Bronchial epithelial cell (primary cell): ENCODE data around the gene RIT2. TPM values are rescaled to one million over a fixed set of nuclear protein-coding genes. Genes with fewer than 3 reads are reported as not detected.

Experiments used
- DNase-seq: peaks from one replicate; pipeline ENCODE4 v3.0.0-alpha.2; 2010; ENCODE audit warnings: low read depth
- FAIRE-seq: peaks from 2 replicates; lab custom pipeline; 2011; peaks lifted over from hg19 to GRCh38; lab: Jason Lieb, UNC
- H3K27me3 ChIP-seq: 2 replicates; pipeline ENCODE4 v1.5.1; 2011; ENCODE audit warnings: low read length; ENCODE audit not compliant: control insufficient read depth, insufficient read depth
- H3K36me3 ChIP-seq: 2 replicates; pipeline ENCODE4 v1.5.1; 2011; ENCODE audit warnings: low read length; ENCODE audit not compliant: control insufficient read depth, insufficient read depth
- H3K4me3 ChIP-seq: 2 replicates; pipeline ENCODE4 v1.5.1; 2011; ENCODE audit warnings: mild to moderate bottlenecking, low read depth, low read length, control low read depth
- total RNA-seq: library from RNA; depleted of rRNA; stranded (reverse); fragments of >200 nt; gene quantifications from 2 replicates; pipeline ENCODE4 v1.2.1, GENCODE V29; 2014
- TF ChIP-seq, protein P1 (sequence below): IDR thresholded peaks from 2 replicates; pipeline ENCODE4 v1.5.1; 2011; ENCODE audit warnings: mild to moderate bottlenecking, moderate library complexity, low read length, control low read depth, inconsistent platforms; ENCODE audit not compliant: insufficient read depth, severe bottlenecking

The RIT2 gene
- total RNA-seq, 1 donor from 2014 or later, result not detected

DNA sequence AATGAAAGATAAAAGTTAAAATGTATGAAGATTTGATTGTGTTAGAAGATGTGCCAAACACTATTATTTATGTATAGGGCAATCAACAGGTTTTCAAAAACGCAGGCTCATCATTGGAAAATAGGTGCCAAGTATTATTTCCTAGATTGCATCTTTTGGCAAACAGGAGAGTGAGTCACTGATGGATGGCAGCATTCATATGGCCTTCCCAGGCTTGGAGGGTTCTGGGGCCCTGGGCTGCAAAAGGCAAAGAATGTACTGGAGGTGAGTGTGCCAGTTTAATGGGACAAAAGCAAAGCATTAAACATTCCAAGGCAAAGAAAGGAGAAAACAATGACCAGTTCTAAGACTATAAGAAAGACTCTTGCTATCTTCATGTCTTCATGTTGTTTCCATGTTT, 379.4 kb downstream of the RIT2 start:
- DNase-seq (no peak), FAIRE-seq (no peak)
- Histone ChIP-seq H3K4me3 (no peak overlapping the region), H3K27me3 (no peaks in the 10 kb centered on the region), H3K36me3 (no peaks in the 10 kb centered on the region)
- TF ChIP-seq, protein P1, sequence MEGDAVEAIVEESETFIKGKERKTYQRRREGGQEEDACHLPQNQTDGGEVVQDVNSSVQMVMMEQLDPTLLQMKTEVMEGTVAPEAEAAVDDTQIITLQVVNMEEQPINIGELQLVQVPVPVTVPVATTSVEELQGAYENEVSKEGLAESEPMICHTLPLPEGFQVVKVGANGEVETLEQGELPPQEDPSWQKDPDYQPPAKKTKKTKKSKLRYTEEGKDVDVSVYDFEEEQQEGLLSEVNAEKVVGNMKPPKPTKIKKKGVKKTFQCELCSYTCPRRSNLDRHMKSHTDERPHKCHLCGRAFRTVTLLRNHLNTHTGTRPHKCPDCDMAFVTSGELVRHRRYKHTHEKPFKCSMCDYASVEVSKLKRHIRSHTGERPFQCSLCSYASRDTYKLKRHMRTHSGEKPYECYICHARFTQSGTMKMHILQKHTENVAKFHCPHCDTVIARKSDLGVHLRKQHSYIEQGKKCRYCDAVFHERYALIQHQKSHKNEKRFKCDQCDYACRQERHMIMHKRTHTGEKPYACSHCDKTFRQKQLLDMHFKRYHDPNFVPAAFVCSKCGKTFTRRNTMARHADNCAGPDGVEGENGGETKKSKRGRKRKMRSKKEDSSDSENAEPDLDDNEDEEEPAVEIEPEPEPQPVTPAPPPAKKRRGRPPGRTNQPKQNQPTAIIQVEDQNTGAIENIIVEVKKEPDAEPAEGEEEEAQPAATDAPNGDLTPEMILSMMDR, result no peak

DNA sequence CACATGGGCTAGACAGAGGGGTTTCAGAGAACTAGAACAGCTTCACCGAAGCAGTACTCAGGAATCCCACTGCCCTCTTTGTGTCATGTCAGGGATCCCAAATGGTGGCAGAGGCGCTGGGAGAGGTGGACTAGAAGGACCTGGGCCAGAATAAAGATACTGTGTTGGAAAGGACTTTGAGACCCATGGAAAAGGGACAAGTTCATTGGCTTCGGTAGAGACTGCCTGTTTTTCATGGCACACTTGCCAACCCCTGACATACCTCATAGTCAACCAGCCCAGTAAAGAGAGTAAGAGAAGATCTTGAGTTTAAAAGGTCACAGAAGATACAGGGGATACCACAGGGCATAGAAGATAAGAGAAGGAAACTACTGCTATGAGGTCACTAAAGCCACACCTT, 381.0 kb downstream of the RIT2 start:
- DNase-seq (no peak), FAIRE-seq (no peak)
- TF ChIP-seq, protein P1, result no peak
- Histone ChIP-seq H3K36me3 (no peaks in the 10 kb centered on the region), H3K4me3 (no peak overlapping the region), H3K27me3 (no peaks in the 10 kb centered on the region)

DNA sequence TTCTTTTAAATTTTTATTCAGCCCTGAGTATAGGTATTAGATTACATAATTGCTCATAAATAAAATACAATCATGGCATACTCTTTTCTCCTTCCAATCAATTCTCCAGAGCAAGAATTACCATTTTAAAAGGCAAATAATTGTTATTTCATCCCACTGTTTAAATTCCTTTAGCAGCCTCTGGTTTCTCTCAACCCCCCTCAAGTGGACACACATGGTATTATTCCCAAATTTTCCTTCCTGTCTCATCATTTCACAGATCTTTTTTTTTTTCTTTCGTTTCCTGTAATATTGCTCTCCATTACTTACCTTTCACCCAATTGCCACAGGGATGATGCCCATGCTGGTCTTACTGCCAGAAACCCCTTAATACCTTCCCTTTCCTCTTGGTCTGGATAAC, 385.2 kb downstream of the RIT2 start:
- DNase-seq (peak; percentile 7), FAIRE-seq (no peak)
- no peaks in the 10 kb centered on the region for H3K36me3 ChIP-seq
- H3K4me3 ChIP-seq, result no peak overlapping the region
- TF ChIP-seq, protein P1, result no peak
- no peaks in the 10 kb centered on the region for H3K27me3 ChIP-seq

DNA sequence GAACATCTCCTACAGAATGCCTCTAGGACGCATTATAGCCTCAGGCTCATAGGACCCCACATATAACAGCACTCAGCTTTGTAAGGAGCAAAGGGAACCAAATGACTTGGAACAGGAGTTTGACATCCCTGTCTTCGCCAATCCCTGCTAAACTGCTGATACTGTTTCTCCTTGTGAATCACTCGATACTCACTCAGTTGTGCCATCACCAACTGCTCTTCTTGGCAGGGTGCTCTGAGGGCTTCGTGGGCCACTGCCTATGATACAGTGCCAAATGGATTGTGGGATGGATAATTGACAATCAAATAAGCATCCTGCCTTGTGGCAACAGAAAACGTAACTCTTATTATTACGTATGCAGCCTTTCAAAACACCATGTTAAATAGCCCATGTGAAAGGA, 396.3 kb downstream of the RIT2 start:
- FAIRE-seq (no peak), DNase-seq (no peak)
- H3K27me3 ChIP-seq, result no peaks in the 10 kb centered on the region
- TF ChIP-seq, protein P1, result no peak
- no peaks in the 10 kb centered on the region for H3K36me3 ChIP-seq
- no peak overlapping the region for H3K4me3 ChIP-seq

DNA sequence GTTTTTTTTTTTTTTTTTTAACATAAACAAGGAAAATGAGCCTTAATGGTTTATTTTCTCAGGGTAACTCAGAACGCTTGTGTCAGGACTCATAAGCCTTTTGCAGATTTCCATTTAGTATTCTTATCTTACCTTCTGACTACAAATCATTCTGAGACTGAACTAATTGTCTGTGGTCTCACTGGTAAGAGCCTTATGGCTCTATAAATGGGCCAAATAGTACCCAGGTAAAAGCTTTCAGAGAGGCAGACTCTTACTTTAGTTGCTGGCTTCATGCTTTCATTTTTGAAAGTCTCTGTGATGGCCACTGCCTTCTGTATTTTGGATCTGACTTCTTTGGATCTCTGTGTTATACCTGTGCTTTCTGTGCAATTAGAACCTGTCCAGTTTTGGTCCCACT, 403.4 kb downstream of the RIT2 start:
- no peak for FAIRE-seq
- TF ChIP-seq, protein P1, result no peak
- Histone ChIP-seq H3K36me3 (no peaks in the 10 kb centered on the region), H3K27me3 (no peaks in the 10 kb centered on the region), H3K4me3 (no peak overlapping the region)
- DNase-seq, result no peak

DNA sequence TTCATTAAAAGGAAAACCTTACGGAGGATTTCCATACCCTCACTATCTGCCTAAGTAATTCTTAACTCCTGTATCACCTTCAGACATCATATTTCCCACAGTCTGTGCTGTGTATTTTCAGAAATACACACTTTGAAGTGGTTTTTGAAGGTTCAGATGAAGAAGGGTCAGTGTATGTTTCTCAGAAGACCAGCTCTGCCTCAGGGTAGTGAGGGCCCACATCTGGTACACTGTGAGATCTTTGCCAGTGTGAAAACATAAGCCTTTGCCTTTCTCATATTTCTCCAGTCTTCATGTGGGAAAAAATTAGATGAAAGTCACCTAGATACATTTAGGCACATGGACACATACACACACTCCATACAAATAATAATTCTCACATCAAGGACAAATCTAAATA, 408.4 kb downstream of the RIT2 start:
- no peak for DNase-seq
- Histone ChIP-seq H3K27me3 (no peaks in the 10 kb centered on the region), H3K36me3 (no peaks in the 10 kb centered on the region), H3K4me3 (no peak overlapping the region)
- TF ChIP-seq, protein P1, result no peak
- no peak for FAIRE-seq
